KOPT-K1 (cell line): ENCODE data around the gene GCDH.
A peak's percentile ranks its signal among the peaks of the same experiment; 100 is the strongest.
"Not testable (repeated sequence)": the region's sequence is repeated elsewhere in the genome, so short reads cannot be mapped to it uniquely, and the experiment has no call there.

Experiments
- H3K27ac ChIP-seq: fragments of 200-600 bp; sonication (generic); 2 replicates; pipeline ENCODE4 v1.5.1; 2016; ENCODE audit warnings: antibody characterized with exemption, mild to moderate bottlenecking, low read depth, low read length; ENCODE audit not compliant: poor library complexity, severe bottlenecking
- H3K36me3 ChIP-seq: fragments of 200-600 bp; sonication (generic); 2 replicates; pipeline ENCODE4 v1.5.1; 2017; ENCODE audit warnings: antibody characterized with exemption, mild to moderate bottlenecking, low read length, moderate library complexity; ENCODE audit not compliant: insufficient read depth
- H3K9me3 ChIP-seq: fragments of 200-600 bp; sonication (generic); 2 replicates; pipeline ENCODE4 v1.5.1; 2017; ENCODE audit warnings: antibody characterized with exemption, low read length, mild to moderate bottlenecking; ENCODE audit not compliant: insufficient read depth, poor library complexity, severe bottlenecking

The GCDH gene

GRCh38 chr19:12913851-12914690 is 23.1 kb downstream of the GCDH start:
- Histone ChIP-seq H3K27ac (peak overlapping the region; percentile 84), H3K36me3 (no peaks in the 10 kb centered on the region), H3K9me3 (no peaks in the 10 kb centered on the region)

- H3K27ac ChIP-seq = peak overlapping the region; percentile 84
- not testable (repeated sequence) for H3K9me3 ChIP-seq, H3K36me3 ChIP-seq
Observed at GRCh38 chr19:12915860-12916259, 24.9 kb downstream of the GCDH start.

- Histone ChIP-seq H3K27ac (peak overlapping the region; percentile 74), H3K9me3 (no peaks in the 10 kb centered on the region), H3K36me3 (peaks cover 14% of the 10 kb centered on the region)
Observed at GRCh38 chr19:12918253-12918652, 27.3 kb downstream of the GCDH start.

- H3K27ac ChIP-seq = peak overlapping the region; percentile 21
- no peaks in the 10 kb centered on the region for H3K9me3 ChIP-seq
- peaks cover 42% of the 10 kb centered on the region for H3K36me3 ChIP-seq
Observed at GRCh38 chr19:12921047-12921446, 30.1 kb downstream of the GCDH start.

- Histone ChIP-seq H3K27ac (no peak overlapping the region), H3K36me3 (peaks cover 61% of the 10 kb centered on the region), H3K9me3 (no peaks in the 10 kb centered on the region)
Observed at GRCh38 chr19:12922959-12923358, 32.0 kb downstream of the GCDH start.

GRCh38 chr19:12924621-12925310 is 33.8 kb downstream of the GCDH start:
- Histone ChIP-seq H3K9me3 (no peaks in the 10 kb centered on the region), H3K36me3 (peaks cover 79% of the 10 kb centered on the region), H3K27ac (no peak overlapping the region)

GRCh38 chr19:12930002-12930645 is 39.2 kb downstream of the GCDH start:
- H3K27ac ChIP-seq = peak overlapping the region; percentile 34
- peaks cover 67% of the 10 kb centered on the region for H3K36me3 ChIP-seq
- H3K9me3 ChIP-seq = no peaks in the 10 kb centered on the region

- Histone ChIP-seq H3K9me3 (no peaks in the 10 kb centered on the region), H3K36me3 (peaks cover 42% of the 10 kb centered on the region), H3K27ac (peak overlapping the region; percentile 88)
Observed at GRCh38 chr19:12932392-12933286, 41.7 kb downstream of the GCDH start.

- peak within 1 kb of the TSS; percentile 88 for H3K27ac ChIP-seq
- H3K9me3 ChIP-seq = no peaks in the 10 kb centered on the region
- H3K36me3 ChIP-seq = peaks cover 34% of the 10 kb centered on the region
Observed at GRCh38 chr19:12933287-12934072, 42.5 kb downstream of the GCDH start, which contains the start of gene FARSA. TSS of gene FARSA (minus strand) at chr19:12933711. CDS start at chr19:12933696, 15 bp downstream.

GRCh38 chr19:12935071-12935470 is 44.1 kb downstream of the GCDH start:
- peaks cover 31% of the 10 kb centered on the region for H3K36me3 ChIP-seq
- H3K9me3 ChIP-seq = no peaks in the 10 kb centered on the region
- peak overlapping the region; percentile 99 for H3K27ac ChIP-seq

- Histone ChIP-seq H3K27ac (peak overlapping the region; percentile 99), H3K9me3 (no peaks in the 10 kb centered on the region), H3K36me3 (peaks cover 31% of the 10 kb centered on the region)
Observed at GRCh38 chr19:12936582-12936981, 45.6 kb downstream of the GCDH start.

GRCh38 chr19:12937093-12937926 is 46.4 kb downstream of the GCDH start:
- Histone ChIP-seq H3K36me3 (peaks cover 36% of the 10 kb centered on the region), H3K27ac (peak overlapping the region; percentile 99), H3K9me3 (no peaks in the 10 kb centered on the region)
